CD4-positive, alpha-beta T cell (primary cell): ENCODE results near the gene CMIP. TPM values are rescaled to one million over a fixed set of nuclear protein-coding genes. Genes with fewer than 3 reads are reported as not detected.

ENCODE experiments used
- ATAC-seq: fragments of 200-7000 bp; cut with Tn5 transposase; one replicate; pipeline ENCODE4 v1.10.0; 2022; ENCODE audit warnings: mild to moderate bottlenecking; ENCODE audit not compliant: poor library complexity
- CTCF ChIA-PET: fragments of 350-600 bp; sonication (Branson Sonifier 250); formaldehyde crosslinking; loops from one replicate; lab custom pipeline; 2021; ENCODE audit warnings: antibody characterized with exemption, inconsistent platforms; lab: Charles Lee
- POLR2A ChIA-PET: fragments of 350-600 bp; sonication (Branson Sonifier 250); formaldehyde crosslinking; loops from one replicate; lab custom pipeline; 2021; ENCODE audit warnings: antibody characterized with exemption, inconsistent platforms; lab: Charles Lee
- DNase-seq, 14 experiments: peaks; one replicate each; pipeline ENCODE4 v3.0.0-alpha.2; 2013 to 2020; ENCODE audit warnings: mixed read lengths in 2 of 14
- H3K27ac ChIP-seq, 2 donors: one replicate each; pipeline versions ENCODE4 v1.5.1 to v1.7.0; 2013; ENCODE audit warnings: low read length in 2 of 2, low read depth in 1 of 2, mild to moderate bottlenecking in 1 of 2
- H3K27me3 ChIP-seq, 2 experiments: 1 replicate in 1 of 2; 2 replicates in 1 of 2; pipeline versions ENCODE4 v1.6.1 to v1.7.0; 2013; ENCODE audit warnings: low read length in 2 of 2, control low read depth in 1 of 2, mild to moderate bottlenecking in 1 of 2, moderate library complexity in 1 of 2; ENCODE audit not compliant: insufficient read depth in 2 of 2, control insufficient read depth in 1 of 2
- H3K36me3 ChIP-seq: one replicate; pipeline ENCODE4 v1.6.1; 2013; ENCODE audit warnings: low read length, control low read depth; ENCODE audit not compliant: insufficient read depth
- H3K4me1 ChIP-seq: one replicate; pipeline ENCODE4 v1.6.1; 2013; ENCODE audit warnings: low read length, control low read depth; ENCODE audit not compliant: insufficient read depth
- H3K4me3 ChIP-seq: one replicate; pipeline ENCODE4 v1.5.1; 2013; ENCODE audit warnings: mild to moderate bottlenecking, low read length, moderate library complexity
- H3K9me3 ChIP-seq, 2 experiments: 1 replicate in 1 of 2; 2 replicates in 1 of 2; pipeline versions ENCODE4 v1.6.1 to v1.7.0; 2013; ENCODE audit warnings: low read length in 2 of 2, mild to moderate bottlenecking in 2 of 2, control low read depth in 1 of 2, moderate library complexity in 1 of 2; ENCODE audit not compliant: control insufficient read depth in 1 of 2, insufficient read depth in 1 of 2
- H3K27ac Mint-ChIP-seq: one replicate; pipeline ENCODE4 v1.8.0; 2020; ENCODE audit warnings: mixed read lengths
- H3K27me3 Mint-ChIP-seq: one replicate; pipeline ENCODE4 v1.8.0; 2021; ENCODE audit warnings: mixed read lengths
- H3K36me3 Mint-ChIP-seq: one replicate; pipeline ENCODE4 v1.8.0; 2021; ENCODE audit warnings: low read depth, mixed read lengths
- H3K4me1 Mint-ChIP-seq: one replicate; pipeline ENCODE4 v1.8.0; 2021; ENCODE audit warnings: low read depth, mixed read lengths
- H3K4me3 Mint-ChIP-seq: one replicate; pipeline ENCODE4 v1.8.0; 2020; ENCODE audit warnings: mild to moderate bottlenecking, mixed read lengths
- H3K9me3 Mint-ChIP-seq: one replicate; pipeline ENCODE4 v1.8.0; 2020; ENCODE audit warnings: mixed read lengths
- intact Hi-C, 2 experiments: fragments of 100-400 bp; cut with DNase I in 1 of 2; cut with micrococcal nuclease in 1 of 2; formaldehyde crosslinking; loops; one replicate each; pipeline versions ENCODE4 v1.15.1 to v1.9.0; 2023 to 2025; cut with DNase I, micrococcal nuclease
- total RNA-seq, 174 experiments: library from RNA in 2 of 174; stranded (reverse) in 2 of 174; gene quantifications; one replicate each; pipeline ENCODE4 v1.2.3 and lab custom pipeline; 2021 to 2026
- TF ChIP-seq, protein P1 (sequence below): fragments of 200-600 bp; IDR thresholded peaks from one replicate; pipeline ENCODE4 v1.8.0; 2022; ENCODE audit warnings: antibody characterized with exemption, mild to moderate bottlenecking

CMIP gene
- total RNA-seq, 2 experiments from 2014 or later = 33.5 to 35.3 TPM

DNA sequence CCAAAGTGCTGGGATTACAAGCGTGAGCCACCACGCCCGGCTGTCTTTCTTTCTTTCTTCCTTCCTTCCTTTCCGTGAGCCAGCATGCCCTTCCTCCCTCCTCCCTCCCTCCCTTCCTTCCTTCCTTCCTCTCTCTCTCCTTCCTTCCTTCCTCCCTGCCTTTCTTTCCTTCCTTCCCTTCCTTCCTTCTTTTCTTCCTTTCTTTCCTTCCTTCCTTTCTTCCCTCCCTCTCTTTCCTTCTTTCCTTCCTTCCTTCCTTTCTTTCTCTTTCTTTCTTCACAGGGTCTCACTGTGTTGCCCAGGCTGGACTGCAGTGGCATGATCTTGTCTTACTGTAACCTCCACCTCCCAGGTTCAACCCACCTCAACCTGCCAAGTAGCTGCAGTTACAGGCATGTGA, 283.8 kb downstream of the CMIP start:
- POLR2A ChIA-PET = no interaction called here
- no peak overlapping the region for H3K27ac ChIP-seq
- no peak overlapping the region for H3K4me3 ChIP-seq
- Mint-ChIP-seq H3K9me3 (no peaks in the 10 kb centered on the region), H3K4me3 (no peak overlapping the region), H3K27me3 (no peaks in the 10 kb centered on the region), H3K27ac (peak overlapping the region; percentile 31), H3K36me3 (no peaks in the 10 kb centered on the region), H3K4me1 (peaks cover 17% of the 10 kb centered on the region)
- TF ChIP-seq, protein P1, sequence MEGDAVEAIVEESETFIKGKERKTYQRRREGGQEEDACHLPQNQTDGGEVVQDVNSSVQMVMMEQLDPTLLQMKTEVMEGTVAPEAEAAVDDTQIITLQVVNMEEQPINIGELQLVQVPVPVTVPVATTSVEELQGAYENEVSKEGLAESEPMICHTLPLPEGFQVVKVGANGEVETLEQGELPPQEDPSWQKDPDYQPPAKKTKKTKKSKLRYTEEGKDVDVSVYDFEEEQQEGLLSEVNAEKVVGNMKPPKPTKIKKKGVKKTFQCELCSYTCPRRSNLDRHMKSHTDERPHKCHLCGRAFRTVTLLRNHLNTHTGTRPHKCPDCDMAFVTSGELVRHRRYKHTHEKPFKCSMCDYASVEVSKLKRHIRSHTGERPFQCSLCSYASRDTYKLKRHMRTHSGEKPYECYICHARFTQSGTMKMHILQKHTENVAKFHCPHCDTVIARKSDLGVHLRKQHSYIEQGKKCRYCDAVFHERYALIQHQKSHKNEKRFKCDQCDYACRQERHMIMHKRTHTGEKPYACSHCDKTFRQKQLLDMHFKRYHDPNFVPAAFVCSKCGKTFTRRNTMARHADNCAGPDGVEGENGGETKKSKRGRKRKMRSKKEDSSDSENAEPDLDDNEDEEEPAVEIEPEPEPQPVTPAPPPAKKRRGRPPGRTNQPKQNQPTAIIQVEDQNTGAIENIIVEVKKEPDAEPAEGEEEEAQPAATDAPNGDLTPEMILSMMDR = no peak
- CTCF ChIA-PET = no interaction called here
- no peaks in the 10 kb centered on the region for H3K36me3 ChIP-seq
- H3K4me1 ChIP-seq = peaks cover 16% of the 10 kb centered on the region
- intact Hi-C loops = no loop called here
- no peaks in the 10 kb centered on the region for H3K9me3 ChIP-seq
- ATAC-seq (no peak), DNase-seq (no peak)
- H3K27me3 ChIP-seq = no peaks in the 10 kb centered on the region

DNA sequence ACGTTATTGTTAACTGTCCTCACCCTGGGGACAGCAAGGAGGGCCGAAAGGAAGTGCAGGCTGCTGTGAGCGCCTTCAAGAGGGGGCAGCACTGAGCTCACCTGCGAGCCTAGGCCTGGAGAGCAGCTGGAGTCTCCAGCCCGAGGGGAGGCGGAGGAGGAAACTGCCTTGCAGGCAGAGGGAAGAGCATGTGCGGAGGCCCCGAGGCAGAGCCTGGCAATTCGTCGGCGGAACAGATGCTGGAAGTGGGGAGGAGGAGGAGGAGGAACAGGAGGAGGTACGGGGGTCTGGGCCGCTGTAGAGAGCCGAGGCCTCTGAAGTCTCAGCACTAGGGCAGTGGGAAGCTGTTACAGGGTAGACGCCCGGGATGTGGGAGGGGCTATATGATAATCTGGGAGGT, 284.8 kb downstream of the CMIP start:
- no peak for ATAC-seq
- peaks cover 16% of the 10 kb centered on the region for H3K4me1 ChIP-seq
- Mint-ChIP-seq H3K27ac (peak overlapping the region; percentile 31), H3K27me3 (no peaks in the 10 kb centered on the region), H3K36me3 (no peaks in the 10 kb centered on the region), H3K4me1 (peaks cover 17% of the 10 kb centered on the region), H3K9me3 (no peaks in the 10 kb centered on the region), H3K4me3 (peak overlapping the region; percentile 72)
- intact Hi-C loops = no loop called here
- no peaks in the 10 kb centered on the region for H3K27me3 ChIP-seq
- no peaks in the 10 kb centered on the region for H3K36me3 ChIP-seq
- POLR2A ChIA-PET = interaction anchor here (0.8 to 1.9 kb wide), 5 partner anchors 10 to 415 kb away, joined by 3 to 5 read pairs (median 4); partner anchors contain the start of gene GAN
- H3K27ac ChIP-seq = no peak overlapping the region
- H3K9me3 ChIP-seq = no peaks in the 10 kb centered on the region
- CTCF ChIA-PET = interaction anchor here (0.7 to 2.0 kb wide), 11 partner anchors 10 to 411 kb away, joined by 3 to 7 read pairs (median 4); no protein-coding TSS in a partner anchor
- TF ChIP-seq, protein P1 = no peak
- no peak overlapping the region for H3K4me3 ChIP-seq
- peak in 2 of 14 experiments; percentile 30 to 43 for DNase-seq

DNA sequence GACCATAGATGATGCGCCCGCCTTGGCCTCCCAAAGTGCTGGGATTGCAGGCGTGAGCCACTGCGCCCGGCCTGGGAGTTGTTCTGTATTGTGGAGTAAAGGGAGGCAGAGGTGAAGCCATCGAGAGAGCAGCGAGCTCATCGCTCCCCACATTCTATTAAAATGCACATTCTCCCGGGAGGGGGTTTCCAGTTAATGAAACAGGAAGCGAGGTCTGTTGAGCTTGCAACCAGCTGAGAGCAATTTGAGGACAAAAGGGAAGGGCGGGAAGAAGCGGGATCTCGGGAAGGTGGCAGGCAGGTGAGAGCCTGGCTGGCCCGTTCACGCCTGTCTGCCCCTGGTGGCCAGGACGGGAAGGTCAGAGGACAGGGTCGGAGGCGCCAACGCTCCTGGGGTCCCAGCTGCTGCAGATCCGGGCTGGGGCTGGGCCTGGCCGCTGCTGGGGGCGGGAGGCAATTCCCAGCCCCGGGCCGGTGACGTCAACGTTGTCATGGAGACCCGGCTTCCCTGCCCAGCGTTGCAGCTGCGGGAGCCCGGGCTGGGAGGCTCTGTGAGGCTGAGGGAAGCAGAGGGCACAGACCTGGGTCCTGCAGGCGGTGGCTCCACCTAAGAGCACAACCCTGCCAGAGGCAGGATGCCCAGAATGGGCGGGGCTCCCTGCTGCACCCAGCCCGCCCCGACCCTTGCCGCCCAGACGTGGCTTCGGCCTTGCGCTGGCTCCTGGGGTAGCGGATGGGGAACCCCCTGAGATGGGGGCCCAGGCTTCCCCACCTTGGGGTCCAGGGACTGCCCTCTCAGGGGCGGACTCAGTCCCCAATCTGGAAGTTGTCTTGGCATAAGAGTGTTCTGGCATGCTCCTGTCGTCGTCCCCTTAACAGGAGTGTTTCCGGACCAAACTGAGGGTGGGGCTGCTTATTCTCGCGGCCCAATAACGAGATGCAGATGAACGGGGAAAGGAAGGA, 285.8 kb downstream of the CMIP start:
- ChIA-PET CTCF (interaction anchor here (0.7 to 2.0 kb wide), 14 partner anchors 10 to 416 kb away, joined by 3 to 7 read pairs (median 4); partner anchors contain the start of gene GAN), POLR2A (interaction anchor here (0.8 to 1.9 kb wide), 6 partner anchors 11 to 416 kb away, joined by 3 to 5 read pairs (median 4); partner anchors contain the start of gene GAN)
- Mint-ChIP-seq H3K4me1 (peaks cover 17% of the 10 kb centered on the region), H3K4me3 (peak overlapping the region; percentile 92), H3K36me3 (no peaks in the 10 kb centered on the region), H3K27ac (peak overlapping the region; percentile 81), H3K9me3 (no peaks in the 10 kb centered on the region), H3K27me3 (no peaks in the 10 kb centered on the region)
- intact Hi-C loops = no loop called here
- TF ChIP-seq, protein P1 = peak; percentile 70
- H3K27ac ChIP-seq = peak overlapping the region; percentile 39 to 52
- peak overlapping the region; percentile 62 for H3K4me3 ChIP-seq
- peaks cover 16% of the 10 kb centered on the region for H3K4me1 ChIP-seq
- no peaks in the 10 kb centered on the region for H3K9me3 ChIP-seq
- ATAC-seq (peak; percentile 91), DNase-seq (peak in 13 of 14 experiments; percentile 39 to 81 (median 52))
- no peaks in the 10 kb centered on the region for H3K27me3 ChIP-seq
- H3K36me3 ChIP-seq = no peaks in the 10 kb centered on the region
